Stomach smooth muscle (tissue), 2 donors: ENCODE results near the gene LMX1A.

Source experiments
- H3K27ac ChIP-seq: one replicate; pipeline ENCODE4 v1.7.0; 2013; ENCODE audit warnings: mild to moderate bottlenecking, low read length, inconsistent platforms
- H3K27me3 ChIP-seq, 2 donors: one replicate each; pipeline ENCODE4 v1.7.0; 2013; ENCODE audit warnings: low read length in 2 of 2; ENCODE audit not compliant: insufficient read depth in 2 of 2, control insufficient read depth in 1 of 2
- H3K36me3 ChIP-seq, 2 donors: one replicate each; pipeline ENCODE4 v1.7.0; 2013; ENCODE audit warnings: low read length in 2 of 2; ENCODE audit not compliant: control insufficient read depth in 2 of 2, insufficient read depth in 2 of 2
- H3K4me1 ChIP-seq: one replicate; pipeline ENCODE4 v1.7.0; 2013; ENCODE audit warnings: low read length; ENCODE audit not compliant: control insufficient read depth, insufficient read depth
- H3K4me3 ChIP-seq, 2 donors: one replicate each; pipeline ENCODE4 v1.7.0; 2013; ENCODE audit warnings: low read length in 2 of 2
- H3K9ac ChIP-seq, 2 donors: one replicate each; pipeline ENCODE4 v1.7.0; 2013; ENCODE audit warnings: low read length in 2 of 2, mild to moderate bottlenecking in 1 of 2
- H3K9me3 ChIP-seq, 2 donors: one replicate each; pipeline ENCODE4 v1.7.0; 2013; ENCODE audit warnings: low read length in 2 of 2; ENCODE audit not compliant: control insufficient read depth in 2 of 2
- donor health status: healthy.
- donor health status: Pancreatic carcinoma.

The LMX1A gene

DNA sequence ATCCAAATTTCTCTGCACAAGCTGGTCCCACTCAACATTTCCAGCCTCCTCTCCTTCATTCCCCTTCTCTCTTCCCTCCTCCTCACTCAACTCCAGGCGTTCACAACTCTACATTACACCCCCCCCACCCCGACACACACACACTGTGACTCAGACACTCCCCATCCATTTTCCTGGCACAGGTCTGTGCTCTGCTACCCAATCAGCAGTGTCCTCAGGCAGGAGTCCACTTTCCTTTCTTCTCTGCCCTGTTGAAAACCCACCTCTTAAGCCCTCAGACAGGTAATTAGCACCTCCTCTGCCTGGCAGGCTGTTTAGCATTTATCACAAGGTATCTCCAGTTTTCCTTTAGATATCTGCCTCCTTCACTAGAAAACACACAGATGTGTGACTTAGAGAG lies 8.8 kb upstream of the LMX1A start:
- H3K27ac ChIP-seq, result no peak overlapping the region
- H3K27me3 ChIP-seq, result peaks cover 0 to 13% of the 10 kb centered on the region in 2 donors

DNA sequence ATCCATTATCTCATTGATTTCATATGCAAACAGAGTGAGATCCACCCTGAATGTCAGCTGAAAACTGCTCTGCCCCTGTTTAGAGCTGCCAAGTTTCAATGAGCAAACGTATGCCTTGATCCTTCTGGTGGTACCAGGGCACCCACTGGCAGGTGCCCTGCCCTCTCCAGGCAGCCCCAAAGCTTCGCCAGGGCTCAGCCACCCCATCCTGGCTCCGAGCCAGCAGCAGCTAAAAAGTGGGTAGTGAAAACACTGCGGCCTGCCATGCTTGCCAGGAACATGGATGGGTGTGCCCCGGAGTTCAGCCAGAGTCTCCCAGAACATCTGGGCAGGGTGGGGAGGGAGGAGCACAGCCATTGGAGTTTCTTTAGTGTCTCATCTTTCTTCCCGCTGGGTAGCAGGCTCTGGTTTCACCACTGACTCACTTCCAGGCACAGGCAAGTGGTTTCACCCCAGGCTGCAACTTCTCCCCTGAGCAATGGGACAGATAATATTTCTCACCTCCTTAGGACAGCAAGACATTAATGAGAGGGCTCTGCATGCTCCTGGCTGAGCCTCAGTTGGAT lies 8.1 kb upstream of the LMX1A start:
- H3K9me3 ChIP-seq, result no peaks in the 10 kb centered on the region
- peaks cover 0 to 13% of the 10 kb centered on the region in 2 donors for H3K27me3 ChIP-seq
- H3K9ac ChIP-seq, result no peak overlapping the region

More for the DNA sequence above, 8.8 kb upstream of the LMX1A start:
- no peaks in the 10 kb centered on the region for H3K9me3 ChIP-seq
- no peak overlapping the region for H3K4me3 ChIP-seq
- no peaks in the 10 kb centered on the region for H3K36me3 ChIP-seq
- H3K4me1 ChIP-seq, result no peaks in the 10 kb centered on the region
- H3K9ac ChIP-seq, result no peak overlapping the region

DNA sequence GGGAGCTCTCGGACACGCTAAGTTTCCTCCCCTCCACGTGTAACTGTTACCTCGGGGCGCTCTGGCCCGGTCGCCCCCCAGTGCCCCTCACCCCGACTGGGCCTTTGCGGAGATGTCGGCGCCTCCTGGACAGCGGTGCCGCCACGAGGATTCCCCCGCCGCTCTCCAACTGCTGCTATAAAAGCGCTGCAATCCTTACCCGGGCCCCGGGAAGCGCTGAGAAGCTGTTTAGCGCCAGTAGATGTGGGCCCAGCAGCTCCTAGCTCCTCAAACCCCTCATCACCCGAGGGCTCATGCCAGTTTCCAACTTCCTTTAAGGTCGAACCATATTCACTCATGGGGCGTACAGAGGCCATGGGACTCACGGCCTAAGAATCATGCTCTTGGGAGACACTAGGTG lies 361 bp upstream of the LMX1A start:
- Histone ChIP-seq H3K27me3 (peaks cover 43 to 59% of the 10 kb centered on the region in 2 donors), H3K9ac (no peak overlapping the region), H3K27ac (no peak overlapping the region), H3K36me3 (no peaks in the 10 kb centered on the region), H3K9me3 (no peaks in the 10 kb centered on the region), H3K4me3 (no peak overlapping the region), H3K4me1 (peaks cover 30% of the 10 kb centered on the region)

More for the DNA sequence above, 8.1 kb upstream of the LMX1A start:
- no peak overlapping the region for H3K4me3 ChIP-seq
- no peaks in the 10 kb centered on the region for H3K4me1 ChIP-seq
- no peak overlapping the region for H3K27ac ChIP-seq
- H3K36me3 ChIP-seq, result no peaks in the 10 kb centered on the region

DNA sequence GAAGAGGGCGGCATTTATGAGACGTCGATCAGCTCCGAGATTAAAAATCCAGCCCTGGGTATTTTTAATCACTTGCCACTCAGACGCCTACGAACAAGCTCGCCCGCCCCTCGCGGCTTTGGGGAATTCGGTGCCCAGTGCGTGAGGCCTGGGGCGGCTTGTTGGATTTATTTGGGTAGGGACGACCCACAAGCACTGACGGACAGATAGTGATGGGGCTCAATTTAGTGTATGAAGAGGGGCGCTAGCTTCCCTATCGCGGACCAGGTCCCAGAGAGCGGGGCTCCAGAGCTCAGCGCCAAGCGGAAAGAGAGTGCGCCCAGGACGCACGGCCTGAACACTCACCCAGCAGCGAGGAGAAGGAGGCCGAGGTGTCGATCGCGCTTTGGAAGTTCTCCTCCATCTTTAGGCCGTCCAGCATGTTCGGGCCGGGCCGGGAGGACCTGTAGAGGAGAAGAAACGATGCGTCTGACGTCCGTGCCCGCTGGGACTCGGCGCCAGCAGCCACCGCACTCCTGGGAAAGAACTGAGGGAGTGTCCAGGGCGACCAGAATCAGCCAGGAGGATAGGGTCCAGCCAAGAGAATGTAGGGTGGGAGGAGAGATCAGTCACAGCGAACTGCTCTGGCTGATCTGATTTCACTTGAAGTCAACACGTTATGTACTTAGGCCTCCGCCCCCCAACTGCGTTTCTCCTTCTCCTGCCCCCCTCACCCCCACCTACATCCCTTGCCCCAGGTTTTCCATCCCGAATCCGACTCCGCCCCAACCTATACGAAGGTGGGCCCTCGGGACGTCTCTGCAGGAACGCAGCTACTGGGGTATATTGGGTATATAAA lies 1.2 kb downstream of the LMX1A start:
- no peaks in the 10 kb centered on the region for H3K9me3 ChIP-seq
- H3K4me3 ChIP-seq, result peak overlapping the region; percentile 37 to 65
- no peaks in the 10 kb centered on the region for H3K36me3 ChIP-seq
- no peak overlapping the region for H3K27ac ChIP-seq
- peaks cover 30% of the 10 kb centered on the region for H3K4me1 ChIP-seq
- peaks cover 47 to 73% of the 10 kb centered on the region in 2 donors for H3K27me3 ChIP-seq
- no peak overlapping the region for H3K9ac ChIP-seq

DNA sequence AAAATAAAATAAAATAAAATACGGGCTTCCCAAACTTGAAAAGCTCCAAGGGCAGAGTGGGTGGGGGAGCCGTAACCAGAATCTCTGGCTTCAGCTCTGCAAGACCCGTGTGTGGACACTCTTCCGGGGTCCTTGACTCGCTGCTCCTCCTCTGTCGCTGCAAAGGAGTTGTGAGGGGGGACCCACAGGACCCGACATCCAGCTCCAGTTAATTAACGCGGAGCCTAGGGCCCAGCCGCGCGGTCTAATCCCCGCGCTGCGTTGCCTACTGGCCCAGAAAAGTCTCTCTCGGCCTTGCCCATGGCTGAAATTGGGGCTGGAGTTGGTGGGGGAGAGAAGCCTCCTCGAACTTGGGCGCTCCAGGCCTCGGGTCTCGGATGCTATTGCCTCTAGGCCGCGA lies 1.8 kb downstream of the LMX1A start:
- H3K27me3 ChIP-seq, result peaks cover 50 to 79% of the 10 kb centered on the region in 2 donors
- no peak overlapping the region for H3K4me3 ChIP-seq
- H3K36me3 ChIP-seq, result no peaks in the 10 kb centered on the region
- no peak overlapping the region for H3K27ac ChIP-seq
- H3K9ac ChIP-seq, result no peak overlapping the region
- H3K9me3 ChIP-seq, result no peaks in the 10 kb centered on the region
- peaks cover 30% of the 10 kb centered on the region for H3K4me1 ChIP-seq

DNA sequence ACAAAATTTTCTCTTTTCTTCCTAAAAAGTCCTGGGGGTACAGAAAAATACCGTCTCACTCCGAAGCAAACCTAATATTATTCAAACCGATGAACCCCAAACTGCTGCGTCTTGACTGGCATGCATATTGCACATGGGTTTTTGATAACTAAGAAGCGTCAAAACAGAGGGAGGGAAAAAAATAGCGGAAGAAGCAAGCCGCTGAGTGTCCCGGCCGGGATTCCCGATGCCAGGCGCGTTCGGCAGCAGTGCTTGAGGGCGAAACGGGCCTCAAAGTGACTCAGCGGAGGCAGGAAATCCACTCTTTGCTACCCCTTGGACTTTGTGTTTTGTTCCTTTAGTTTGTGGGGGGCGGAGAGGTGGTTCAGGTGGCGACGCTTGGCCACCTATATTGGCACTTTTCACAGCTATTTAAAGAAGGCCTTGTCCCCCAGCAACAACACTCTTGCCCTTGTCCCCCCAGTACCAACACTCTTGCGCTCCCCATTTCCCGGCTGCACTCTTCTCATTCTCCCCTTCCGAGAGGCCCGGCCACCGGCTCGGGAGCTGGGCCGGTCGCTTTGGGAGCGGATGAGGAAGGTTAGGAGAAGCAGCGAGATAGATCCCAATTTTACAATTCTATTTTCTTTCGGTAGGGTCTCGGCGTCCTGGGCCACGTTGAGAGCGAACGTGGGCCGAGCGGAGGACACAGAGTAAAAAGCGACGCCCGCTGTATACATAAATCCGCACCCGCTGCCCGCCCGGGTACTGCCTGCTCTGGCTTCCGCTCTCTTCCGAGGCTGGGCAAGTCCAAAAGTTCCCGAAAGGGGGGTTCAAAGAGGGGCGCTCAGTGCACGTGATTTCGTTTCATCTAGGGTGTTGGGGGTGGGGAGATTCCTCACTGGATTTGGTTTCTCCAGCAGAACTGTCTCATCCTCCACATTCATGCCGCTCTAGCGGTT lies 2.5 kb downstream of the LMX1A start:
- H3K36me3 ChIP-seq, result no peaks in the 10 kb centered on the region
- H3K9ac ChIP-seq, result no peak overlapping the region
- H3K27ac ChIP-seq, result no peak overlapping the region
- no peaks in the 10 kb centered on the region for H3K9me3 ChIP-seq
- H3K4me1 ChIP-seq, result peaks cover 30% of the 10 kb centered on the region
- peaks cover 50 to 87% of the 10 kb centered on the region in 2 donors for H3K27me3 ChIP-seq
- no peak overlapping the region for H3K4me3 ChIP-seq

DNA sequence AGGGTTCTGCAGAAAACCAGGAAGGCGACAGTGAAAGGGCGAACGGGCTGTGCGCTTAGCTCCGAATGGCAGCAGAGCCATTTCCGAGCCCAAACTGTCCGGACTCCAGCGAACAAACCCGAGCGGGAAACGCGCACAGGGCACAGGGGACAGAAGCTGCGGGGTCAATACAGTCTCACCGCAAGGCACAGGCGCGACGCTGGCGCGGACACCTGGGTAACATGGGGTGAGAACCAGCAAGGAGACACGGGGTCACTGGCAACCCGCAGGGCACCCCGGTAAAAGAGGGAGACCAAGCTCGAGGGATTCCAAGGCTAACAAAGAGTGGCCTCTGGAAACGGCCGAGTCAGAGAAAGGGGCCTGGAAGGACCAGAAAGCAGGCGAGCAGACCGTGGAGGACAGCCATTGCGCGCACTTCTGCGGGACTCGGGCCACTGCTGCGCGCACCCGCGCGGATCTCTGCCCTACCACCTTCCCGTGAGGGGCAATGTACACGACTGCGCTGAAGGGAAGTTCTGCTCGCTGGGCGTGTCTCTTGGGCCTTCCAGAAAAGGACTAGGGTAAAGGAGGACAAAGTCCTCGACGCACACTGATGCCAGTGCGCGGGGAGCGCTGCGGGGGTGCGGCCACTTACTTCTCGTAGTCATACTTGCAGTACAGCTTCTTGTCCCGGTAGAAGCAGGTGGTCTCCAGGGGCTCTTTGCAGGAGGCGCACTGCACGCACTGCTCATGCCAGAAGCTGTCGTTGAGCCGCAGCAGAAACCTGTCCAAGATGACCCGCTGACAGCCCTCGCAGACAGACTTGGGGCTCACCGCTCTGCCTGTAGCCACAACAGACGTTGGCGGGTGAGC lies 3.8 kb downstream of the LMX1A start:
- H3K9me3 ChIP-seq, result no peaks in the 10 kb centered on the region
- H3K9ac ChIP-seq, result no peak overlapping the region
- no peak overlapping the region for H3K27ac ChIP-seq
- peaks cover 30% of the 10 kb centered on the region for H3K4me1 ChIP-seq
- no peak overlapping the region for H3K4me3 ChIP-seq
- no peaks in the 10 kb centered on the region for H3K36me3 ChIP-seq
- peaks cover 50 to 97% of the 10 kb centered on the region in 2 donors for H3K27me3 ChIP-seq

DNA sequence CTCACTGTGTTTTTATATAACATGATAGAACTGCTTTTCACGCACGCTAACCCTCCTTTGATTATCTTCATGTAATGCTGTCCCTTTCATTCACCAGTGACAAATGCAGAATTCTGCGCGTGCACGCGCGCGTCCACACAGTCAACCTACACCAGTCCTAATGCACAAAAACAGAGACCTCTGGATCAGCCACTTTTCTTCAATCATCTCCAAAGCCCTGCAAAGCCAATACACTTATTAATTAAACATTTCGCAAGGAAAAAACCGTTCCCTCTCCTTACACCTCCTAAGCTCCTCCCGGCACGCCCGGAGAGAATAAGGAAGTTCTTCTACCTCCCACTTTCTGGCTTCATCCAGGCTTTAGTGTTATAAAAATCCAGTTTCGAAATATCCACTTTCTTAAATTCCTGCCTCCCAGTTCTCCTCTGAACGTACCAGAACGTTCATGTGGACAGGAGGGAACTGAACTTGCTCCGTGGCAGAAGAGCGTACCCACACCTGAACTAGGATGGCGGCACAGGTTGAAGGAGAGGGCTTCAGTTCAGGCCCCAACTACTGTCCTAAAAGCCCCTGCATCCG lies 4.6 kb downstream of the LMX1A start:
- no peak overlapping the region for H3K9ac ChIP-seq
- no peak overlapping the region for H3K4me3 ChIP-seq

DNA sequence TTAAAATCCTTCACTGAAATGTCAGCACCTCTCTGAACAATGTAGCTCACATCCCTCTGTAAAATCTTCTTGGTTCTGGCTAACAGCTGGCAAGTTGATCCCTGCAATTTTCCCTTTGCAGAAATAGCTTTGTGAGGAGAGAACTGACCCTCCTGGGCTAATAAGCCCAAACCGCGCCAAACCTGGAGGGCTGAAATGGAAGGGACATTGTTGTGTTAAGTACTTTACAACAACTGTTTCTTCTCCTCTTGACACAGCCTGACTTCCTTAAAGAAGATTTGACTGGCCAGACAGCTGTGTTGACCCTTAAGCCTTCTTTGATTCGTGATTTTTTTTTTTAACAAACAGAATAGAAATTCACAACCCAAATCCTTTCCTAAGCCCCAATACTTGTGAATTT lies 5.7 kb downstream of the LMX1A start:
- Histone ChIP-seq H3K27ac (no peak overlapping the region), H3K9ac (no peak overlapping the region), H3K9me3 (no peaks in the 10 kb centered on the region), H3K4me1 (peaks cover 21% of the 10 kb centered on the region), H3K27me3 (peaks cover 52 to 87% of the 10 kb centered on the region in 2 donors), H3K36me3 (no peaks in the 10 kb centered on the region), H3K4me3 (no peak overlapping the region)

More for the DNA sequence above, 4.6 kb downstream of the LMX1A start:
- Histone ChIP-seq H3K4me1 (peaks cover 30% of the 10 kb centered on the region), H3K9me3 (no peaks in the 10 kb centered on the region), H3K27ac (no peak overlapping the region), H3K36me3 (no peaks in the 10 kb centered on the region), H3K27me3 (peaks cover 51 to 92% of the 10 kb centered on the region in 2 donors)
